IMR-90 (cell line): ENCODE measurements around the gene EPB41L1. TPM values are rescaled to one million over a fixed set of nuclear protein-coding genes. Genes with fewer than 3 reads are reported as not detected.

Experiments used
- ATAC-seq: fragments of 200-7000 bp; cut with Tn5 transposase; 2 replicates; pipeline ENCODE4 v1.9.1; 2020; ENCODE audit warnings: low read depth, mild to moderate bottlenecking, moderate library complexity
- BruUV-seq: library from RNA; stranded (reverse); fragments of 400-500 nt; replicated peaks from 2 replicates; lab custom pipeline; 2021; lab: Mats Ljungman, UMichigan
- CTCF ChIA-PET: fragments of 300-600 bp; formaldehyde crosslinking; extraction: SDS; loops from one replicate; lab custom pipeline; 2021; ENCODE audit warnings: antibody characterized with exemption; lab: Yijun Ruan, JAX
- POLR2A ChIA-PET: fragments of 300-600 bp; sonication (Branson Sonifier 250); formaldehyde crosslinking; loops from one replicate; lab custom pipeline; 2022; ENCODE audit warnings: antibody characterized with exemption; ENCODE audit not compliant: unreplicated experiment; lab: Charles Lee
- DNase-seq: peaks from one replicate; pipeline ENCODE4 v3.0.0; 2013
- H2AFZ ChIP-seq: replicated peaks from 2 replicates; pipeline ENCODE3; 2013; ENCODE audit warnings: low read length, mild to moderate bottlenecking; ENCODE audit not compliant: poor library complexity
- H2AK5ac ChIP-seq: 2 replicates; pipeline ENCODE4 v1.6.1; 2013; ENCODE audit warnings: low read depth, low read length, inconsistent platforms
- H2AK9ac ChIP-seq: replicated peaks from 2 replicates; pipeline ENCODE3; 2013; ENCODE audit warnings: mild to moderate bottlenecking, low read depth, low read length, moderate library complexity; ENCODE audit not compliant: poor library complexity
- H2BK120ac ChIP-seq: 2 replicates; pipeline ENCODE4 v1.6.1; 2013; ENCODE audit warnings: low read depth, low read length, inconsistent platforms
- H2BK15ac ChIP-seq: 3 replicates; pipeline ENCODE4 v1.6.1; 2013; ENCODE audit warnings: low read depth, low read length, inconsistent platforms
- H2BK20ac ChIP-seq: 2 replicates; pipeline ENCODE4 v1.6.1; 2013; ENCODE audit warnings: low read depth, mild to moderate bottlenecking, inconsistent platforms, low read length, moderate library complexity
- H2BK5ac ChIP-seq: 2 replicates; pipeline ENCODE4 v1.6.1; 2013; ENCODE audit warnings: mild to moderate bottlenecking, low read depth, low read length, inconsistent platforms; ENCODE audit not compliant: poor library complexity, severe bottlenecking
- H3K14ac ChIP-seq: replicated peaks from 2 replicates; pipeline ENCODE4 v1.6.1; 2013; ENCODE audit warnings: low read depth, low read length, inconsistent platforms
- H3K18ac ChIP-seq: 2 replicates; pipeline ENCODE4 v1.6.1; 2013; ENCODE audit warnings: low read depth, low read length, control low read depth
- H3K23ac ChIP-seq: 2 replicates; pipeline ENCODE4 v1.6.1; 2013; ENCODE audit warnings: low read depth, low read length, inconsistent platforms
- H3K27ac ChIP-seq: 2 replicates; pipeline ENCODE4 v1.5.1; 2013; ENCODE audit warnings: mild to moderate bottlenecking, control low read depth, low read length; ENCODE audit not compliant: insufficient read depth
- H3K27me3 ChIP-seq: 2 replicates; pipeline ENCODE4 v1.6.1; 2013; ENCODE audit warnings: low read length; ENCODE audit not compliant: control insufficient read depth, insufficient read depth
- H3K36me3 ChIP-seq: 2 replicates; pipeline ENCODE4 v1.6.1; 2013; ENCODE audit warnings: low read length, mixed read lengths; ENCODE audit not compliant: control insufficient read depth, insufficient read depth
- H3K4ac ChIP-seq: 2 replicates; pipeline ENCODE4 v1.6.1; 2013; ENCODE audit warnings: low read depth, low read length, inconsistent platforms
- H3K4me1 ChIP-seq: 2 replicates; pipeline ENCODE4 v1.6.1; 2013; ENCODE audit warnings: low read length, mixed read lengths; ENCODE audit not compliant: control insufficient read depth, insufficient read depth
- H3K4me2 ChIP-seq: 2 replicates; pipeline ENCODE4 v1.6.1; 2013; ENCODE audit warnings: low read depth, mild to moderate bottlenecking, control low read depth, low read length, moderate library complexity
- H3K4me3 ChIP-seq: 2 replicates; pipeline ENCODE4 v1.5.1; 2013; ENCODE audit warnings: low read depth, mild to moderate bottlenecking, control low read depth, low read length, moderate library complexity; ENCODE audit not compliant: insufficient read depth
- H3K56ac ChIP-seq: 2 replicates; pipeline ENCODE4 v1.6.1; 2013; ENCODE audit warnings: low read length, inconsistent platforms; ENCODE audit not compliant: insufficient read depth; ENCODE audit errors: extremely low read depth
- H3K79me1 ChIP-seq, 2 experiments: 2 replicates each; pipeline ENCODE4 v1.6.1; 2013; ENCODE audit warnings: low read length in 2 of 2, inconsistent platforms in 1 of 2, low read depth in 1 of 2
- H3K9ac ChIP-seq: 2 replicates; pipeline ENCODE4 v1.6.1; 2013; ENCODE audit warnings: low read depth, low read length, control low read depth
- H3K9me1 ChIP-seq: 2 replicates; pipeline ENCODE4 v1.6.1; 2013; ENCODE audit warnings: low read length, inconsistent platforms; ENCODE audit not compliant: insufficient read depth
- H3K9me3 ChIP-seq: 2 replicates; pipeline ENCODE4 v1.6.1; 2013; ENCODE audit warnings: low read length; ENCODE audit not compliant: control insufficient read depth, insufficient read depth
- H4K20me1 ChIP-seq: 2 replicates; pipeline ENCODE4 v1.6.1; 2013; ENCODE audit warnings: low read length, inconsistent platforms; ENCODE audit not compliant: insufficient read depth
- H4K5ac ChIP-seq: 2 replicates; pipeline ENCODE4 v1.6.1; 2013; ENCODE audit warnings: mild to moderate bottlenecking, low read depth, low read length, control low read depth
- H4K8ac ChIP-seq, 2 experiments: 2 replicates each; pipeline ENCODE4 v1.6.1; 2013; ENCODE audit warnings: low read depth in 2 of 2, low read length in 2 of 2, control low read depth in 1 of 2, inconsistent platforms in 1 of 2
- H4K91ac ChIP-seq: 2 replicates; pipeline ENCODE4 v1.6.1; 2013; ENCODE audit warnings: low read depth, low read length, inconsistent platforms; ENCODE audit not compliant: insufficient read depth
- BHLHE40 ChIP-seq: fragments of 150-350 bp; IDR thresholded peaks from 2 replicates; pipeline ENCODE4 v1.6.1; 2016; ENCODE audit warnings: mild to moderate bottlenecking, low read depth, low read length
- CEBPB ChIP-seq: IDR thresholded peaks from 2 replicates; pipeline ENCODE4 v1.6.1; 2012; ENCODE audit warnings: low read depth, low read length, improper control_type of control experiment
- ELK1 ChIP-seq: fragments of 150-350 bp; IDR thresholded peaks from 2 replicates; pipeline ENCODE4 v1.6.1; 2016; ENCODE audit warnings: low read depth, mild to moderate bottlenecking, low read length, moderate library complexity, borderline replicate concordance
- FOS ChIP-seq: fragments of 150-350 bp; IDR thresholded peaks from 2 replicates; pipeline ENCODE4 v1.6.1; 2016; ENCODE audit warnings: low read depth, low read length
- MAZ ChIP-seq: IDR thresholded peaks from 2 replicates; pipeline ENCODE4 v1.6.1; 2012; ENCODE audit warnings: low read depth, mild to moderate bottlenecking, low read length, improper control_type of control experiment, moderate library complexity, borderline replicate concordance
- MXI1 ChIP-seq: IDR thresholded peaks from 2 replicates; pipeline ENCODE4 v1.6.1; 2012; ENCODE audit warnings: low read depth, mild to moderate bottlenecking, low read length, moderate library complexity, borderline replicate concordance
- POLR2A ChIP-seq: IDR thresholded peaks from 2 replicates; pipeline ENCODE4 v1.6.1; 2012; ENCODE audit warnings: mild to moderate bottlenecking, low read depth, low read length
- RCOR1 ChIP-seq: IDR thresholded peaks from 2 replicates; pipeline ENCODE4 v1.6.1; 2012; ENCODE audit warnings: mild to moderate bottlenecking, low read length, improper control_type of control experiment; ENCODE audit not compliant: insufficient replicate concordance
- RFX5 ChIP-seq: IDR thresholded peaks from 2 replicates; pipeline ENCODE4 v1.8.0; 2012; ENCODE audit warnings: low read depth, mild to moderate bottlenecking, low read length, moderate library complexity
- USF2 ChIP-seq: fragments of 150-350 bp; IDR thresholded peaks from 2 replicates; pipeline ENCODE4 v1.6.1; 2017; ENCODE audit warnings: mild to moderate bottlenecking, antibody characterized with exemption, low read length, low read depth
- WGBS, 2 experiments: methylation state at CpG; one replicate each; pipeline versions ENCODE4 v1.1.5 to v1.1.7; 2013; ENCODE audit warnings: missing lambda C conversion rate in 2 of 2; ENCODE audit not compliant: insufficient read length in 1 of 2; ENCODE audit errors: extremely low coverage in 2 of 2; 5-methylcytosine and 5-hydroxymethylcytosine counted together
- dilution Hi-C: fragments of 300-500 bp; cut with HindIII; formaldehyde crosslinking; loops from one replicate; pipeline ENCODE4 v1.14.3; 2018; ENCODE audit warnings: low sequenced_read_pairs; ENCODE audit not compliant: unreplicated experiment
- in situ Hi-C: fragments of 300-500 bp; cut with MboI; formaldehyde crosslinking; loops from 3 replicates; pipeline ENCODE4 v1.14.3; 2019; ENCODE audit warnings: low sequenced_read_pairs, inconsistent platforms, mixed read lengths
- intact Hi-C: fragments of 100-400 bp; cut with micrococcal nuclease; formaldehyde crosslinking; loops from 2 replicates; pipeline ENCODE4 v1.10.0; 2022
- polyA plus RNA-seq, 3 experiments: library from polyadenylated mRNA; depleted of rRNA; stranded (reverse); fragments of >200 nt; gene quantifications; 2 replicates each; pipeline ENCODE4 v1.2.3, GENCODE V29; 2012; ENCODE audit warnings: low replicate concordance in 1 of 3
- total RNA-seq: library from RNA; depleted of rRNA; stranded (reverse); fragments of >200 nt; gene quantifications from 2 replicates; pipeline ENCODE4 v1.2.3, GENCODE V29; 2012

The EPB41L1 gene
- total and polyA plus RNA-seq, 2 of the 4 experiments (the other 2 are of a cell fraction) = 12.5 to 33.7 TPM

- Histone ChIP-seq H3K18ac (no peak overlapping the region), H4K8ac (no peak overlapping the region), H3K9me1 (no peaks in the 10 kb centered on the region), H4K5ac (no peak overlapping the region), H2BK5ac (no peak overlapping the region), H3K36me3 (no peaks in the 10 kb centered on the region), H3K23ac (no peak overlapping the region), H3K9ac (no peak overlapping the region), H3K4ac (no peak overlapping the region), H3K56ac (no peak overlapping the region), H2BK20ac (no peak overlapping the region), H3K14ac (no peak overlapping the region), H3K79me1 (no peaks in the 10 kb centered on the region), H2BK15ac (no peak overlapping the region), H2AK9ac (no peak overlapping the region), H2BK120ac (no peak overlapping the region), H3K27ac (no peak overlapping the region), H3K9me3 (no peaks in the 10 kb centered on the region), H2AFZ (no peak overlapping the region), H3K4me1 (peaks cover under 1% of the 10 kb centered on the region; the same call in 1 of the 2 replicates), H3K27me3 (no peaks in the 10 kb centered on the region), H3K4me3 (no peak overlapping the region), H4K20me1 (no peaks in the 10 kb centered on the region), H4K91ac (no peak overlapping the region), H3K4me2 (no peak overlapping the region), H2AK5ac (no peak overlapping the region)
- DNase-seq = no peak
- no peak for TF ChIP-seq BHLHE40
- TF ChIP-seq CEBPB = no peak
- TF ChIP-seq FOS = no peak
- TF ChIP-seq MXI1 = no peak
- no peak for TF ChIP-seq MAZ
- no peak for TF ChIP-seq RFX5
- TF ChIP-seq POLR2A = no peak
- no peak for TF ChIP-seq RCOR1
- TF ChIP-seq USF2 = no peak
- no peak for TF ChIP-seq ELK1
- intact Hi-C loops = no loop called here
- POLR2A ChIA-PET = interaction anchor here (0.6 kb wide), 1 partner anchor 1802 kb away, joined by 9 read pairs; no protein-coding TSS in a partner anchor
- no CpG with 5 or more reads among the region's 2 CpGs for WGBS, 2 experiments
- no TSS peak for BruUV-seq
- dilution Hi-C loops = no loop called here
- CTCF ChIA-PET = interaction anchor here (1.4 to 1.5 kb wide), 2 partner anchors 141 to 143 kb away, joined by 3 to 4 read pairs; no protein-coding TSS in a partner anchor
- no peak for ATAC-seq
- in situ Hi-C loops = loop anchor here (25.0 kb wide), 1 partner anchor 372 kb away; the partner anchor contains the start of gene PHF20
Observed at GRCh38 chr20:36133821-36134220, 20.7 kb upstream of the EPB41L1 start.
